Caco-2 (cell line): Measurements from ENCODE around the gene SPTLC2. TPM values are rescaled to one million over a fixed set of nuclear protein-coding genes. Genes with fewer than 3 reads are reported as not detected.
"Not testable (repeated sequence)": the region's sequence is repeated elsewhere in the genome, so short reads cannot be mapped to it uniquely, and the experiment has no call there.

Experiments
- BruUV-seq: library from RNA; stranded (reverse); fragments of 400-500 nt; replicated peaks from 2 replicates; lab custom pipeline; 2021; lab: Mats Ljungman, UMichigan
- CTCF ChIA-PET: fragments of 300-600 bp; sonication (Branson Sonifier 250); formaldehyde crosslinking; loops from one replicate; lab custom pipeline; 2022; ENCODE audit warnings: antibody characterized with exemption; lab: Charles Lee
- POLR2A ChIA-PET: fragments of 300-600 bp; sonication (Branson Sonifier 250); formaldehyde crosslinking; loops from one replicate; lab custom pipeline; 2022; ENCODE audit warnings: antibody characterized with exemption; lab: Charles Lee
- DNase-seq, 2 experiments: peaks; one replicate each; pipeline versions ENCODE4 v3.0.0 to v3.0.0-alpha.2; 2020 to 2022
- H3K27me3 ChIP-seq: replicated peaks from 2 replicates; pipeline ENCODE4 v1.6.0; 2011; ENCODE audit warnings: low read length; ENCODE audit not compliant: control insufficient read depth, insufficient read depth
- H3K36me3 ChIP-seq: 2 replicates; pipeline ENCODE4 v1.5.1; 2011; ENCODE audit warnings: low read length; ENCODE audit not compliant: control insufficient read depth, insufficient read depth
- H3K4me1 ChIP-seq: fragments of 250-450 bp; sonication (Bioruptor Pico); 2 replicates; pipeline ENCODE4 v1.5.1; 2020; ENCODE audit warnings: mild to moderate bottlenecking
- H3K4me3 ChIP-seq: 2 replicates; pipeline ENCODE4 v1.5.1; 2011; ENCODE audit warnings: low read depth, mild to moderate bottlenecking, control low read depth, low read length
- H3K9me3 ChIP-seq: fragments of 250-450 bp; sonication (Bioruptor Pico); 2 replicates; pipeline ENCODE4 v1.5.1; 2020; ENCODE audit warnings: mild to moderate bottlenecking, moderate library complexity
- H3K27ac Mint-ChIP-seq: one replicate; pipeline ENCODE4 v1.8.0; 2022; ENCODE audit warnings: mixed read lengths; ENCODE audit not compliant: unreplicated experiment
- H3K27me3 Mint-ChIP-seq: one replicate; pipeline ENCODE4 v1.8.0; 2022; ENCODE audit warnings: mixed read lengths; ENCODE audit not compliant: insufficient read depth, unreplicated experiment
- H3K36me3 Mint-ChIP-seq: one replicate; pipeline ENCODE4 v1.8.0; 2022; ENCODE audit warnings: mild to moderate bottlenecking, mixed read lengths; ENCODE audit not compliant: insufficient read depth, unreplicated experiment
- H3K4me1 Mint-ChIP-seq: one replicate; pipeline ENCODE4 v1.8.0; 2022; ENCODE audit warnings: low read depth, mixed read lengths; ENCODE audit not compliant: unreplicated experiment
- H3K4me3 Mint-ChIP-seq: one replicate; pipeline ENCODE4 v1.8.0; 2022; ENCODE audit warnings: mild to moderate bottlenecking, moderate library complexity, mixed read lengths; ENCODE audit not compliant: unreplicated experiment
- H3K9me3 Mint-ChIP-seq: one replicate; pipeline ENCODE4 v1.8.0; 2022; ENCODE audit warnings: mixed read lengths; ENCODE audit not compliant: unreplicated experiment
- intact Hi-C: fragments of 100-400 bp; cut with micrococcal nuclease; formaldehyde crosslinking; loops from one replicate; pipeline ENCODE4 v1.10.0; 2022; ENCODE audit not compliant: unreplicated experiment
- total RNA-seq: library from RNA; stranded (reverse); gene quantifications from 2 replicates; pipeline ENCODE4 v1.2.3, GENCODE V29; 2022
- TF ChIP-seq, protein P1 (sequence below), 2 experiments: fragments of 200-600 bp in 1 of 2; IDR thresholded peaks; 1 replicate in 1 of 2; 2 replicates in 1 of 2; pipeline versions ENCODE4 v1.5.1 to v1.8.0; 2011 to 2022; ENCODE audit warnings: antibody characterized with exemption in 1 of 2, control low read depth in 1 of 2, inconsistent platforms in 1 of 2, low read depth in 1 of 2, low read length in 1 of 2, mild to moderate bottlenecking in 1 of 2, moderate library complexity in 1 of 2; ENCODE audit not compliant: insufficient read depth in 1 of 2, severe bottlenecking in 1 of 2, unreplicated experiment in 1 of 2

SPTLC2 gene
- total RNA-seq, 1 experiment from 2014 or later, result 49.6 TPM

DNA sequence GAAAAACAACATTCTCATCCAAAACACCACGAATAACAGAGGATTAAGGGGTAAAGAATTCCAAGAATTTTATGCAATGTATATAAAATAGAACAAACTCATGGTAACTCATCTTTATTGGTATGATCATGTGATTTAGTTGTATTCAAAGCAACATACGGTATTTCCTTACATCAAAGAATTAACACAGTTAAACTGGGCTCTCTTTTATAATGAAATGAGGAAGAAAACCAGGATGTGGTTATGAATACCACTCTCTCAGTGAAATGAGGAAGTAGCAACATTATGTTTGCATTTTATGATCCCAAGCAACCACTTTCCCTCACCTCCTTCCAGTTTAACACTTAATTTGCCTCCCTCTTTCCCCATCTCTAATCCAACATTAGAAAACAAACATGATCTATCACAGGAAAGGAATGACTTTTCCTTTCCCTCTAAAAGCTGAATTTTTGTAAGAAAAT is 22.9 kb downstream of the SPTLC2 start:
- POLR2A ChIA-PET, result no interaction called here

DNA sequence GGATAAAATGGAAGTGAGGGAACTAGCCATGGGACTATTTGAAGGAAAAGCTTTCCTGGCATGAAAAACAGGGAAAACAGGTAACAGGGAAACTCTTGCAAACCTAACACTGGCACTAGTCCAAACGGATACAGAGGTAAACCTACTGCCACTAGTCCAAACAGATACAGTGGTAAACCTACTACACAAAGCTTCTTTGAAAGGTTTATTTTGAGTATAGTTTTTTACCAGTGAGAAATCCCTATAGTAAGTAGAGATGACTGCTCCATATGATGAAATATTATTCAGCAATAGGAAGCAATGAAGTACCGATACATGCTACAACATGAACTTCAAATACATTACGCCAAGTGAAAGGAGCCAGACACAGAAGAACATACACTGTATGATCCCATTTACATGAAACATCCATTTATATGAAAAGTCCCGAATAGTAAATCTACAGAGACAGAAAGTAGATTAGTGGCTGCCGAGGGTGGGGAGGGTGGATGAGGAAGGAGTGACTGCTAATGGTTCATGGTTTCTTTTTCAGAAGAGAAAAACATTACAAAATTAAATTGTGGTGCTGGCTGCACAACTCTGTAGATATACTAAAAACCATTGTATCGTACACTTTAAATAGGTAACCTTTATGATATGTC is 25.5 kb downstream of the SPTLC2 start:
- Mint-ChIP-seq H3K4me3 (no peak overlapping the region), H3K9me3 (no peaks in the 10 kb centered on the region), H3K27ac (no peak overlapping the region), H3K36me3 (peaks cover 46% of the 10 kb centered on the region), H3K27me3 (no peaks in the 10 kb centered on the region), H3K4me1 (peaks cover 4% of the 10 kb centered on the region)
- Histone ChIP-seq H3K4me1 (peaks cover 7% of the 10 kb centered on the region; the same call in 1 of the 2 replicates), H3K9me3 (no peaks in the 10 kb centered on the region), H3K27me3 (no peaks in the 10 kb centered on the region), H3K36me3 (no peaks in the 10 kb centered on the region), H3K4me3 (no peak overlapping the region)
- BruUV-seq, result no TSS peak
- intact Hi-C loops, result no loop called here
- POLR2A ChIA-PET, result interaction anchor here (0.6 kb wide), 1 partner anchor 235 kb away, joined by 3 read pairs; no protein-coding TSS in a partner anchor
- DNase-seq, result no peak
- CTCF ChIA-PET, result no interaction called here
- TF ChIP-seq, protein P1, sequence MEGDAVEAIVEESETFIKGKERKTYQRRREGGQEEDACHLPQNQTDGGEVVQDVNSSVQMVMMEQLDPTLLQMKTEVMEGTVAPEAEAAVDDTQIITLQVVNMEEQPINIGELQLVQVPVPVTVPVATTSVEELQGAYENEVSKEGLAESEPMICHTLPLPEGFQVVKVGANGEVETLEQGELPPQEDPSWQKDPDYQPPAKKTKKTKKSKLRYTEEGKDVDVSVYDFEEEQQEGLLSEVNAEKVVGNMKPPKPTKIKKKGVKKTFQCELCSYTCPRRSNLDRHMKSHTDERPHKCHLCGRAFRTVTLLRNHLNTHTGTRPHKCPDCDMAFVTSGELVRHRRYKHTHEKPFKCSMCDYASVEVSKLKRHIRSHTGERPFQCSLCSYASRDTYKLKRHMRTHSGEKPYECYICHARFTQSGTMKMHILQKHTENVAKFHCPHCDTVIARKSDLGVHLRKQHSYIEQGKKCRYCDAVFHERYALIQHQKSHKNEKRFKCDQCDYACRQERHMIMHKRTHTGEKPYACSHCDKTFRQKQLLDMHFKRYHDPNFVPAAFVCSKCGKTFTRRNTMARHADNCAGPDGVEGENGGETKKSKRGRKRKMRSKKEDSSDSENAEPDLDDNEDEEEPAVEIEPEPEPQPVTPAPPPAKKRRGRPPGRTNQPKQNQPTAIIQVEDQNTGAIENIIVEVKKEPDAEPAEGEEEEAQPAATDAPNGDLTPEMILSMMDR (IDR thresholded peaks at IDR 0.05; ENCODE audit: insufficient read depth in 1 of 2, low read depth in 1 of 2, low read length in 1 of 2, severe bottlenecking in 1 of 2, unreplicated experiment in 1 of 2), result no peak

More for the DNA sequence above, 22.9 kb downstream of the SPTLC2 start:
- no peak overlapping the region for H3K4me3 Mint-ChIP-seq
- no peak for DNase-seq
- TF ChIP-seq, protein P1 (IDR thresholded peaks at IDR 0.05; ENCODE audit: insufficient read depth in 1 of 2, low read depth in 1 of 2, low read length in 1 of 2, severe bottlenecking in 1 of 2, unreplicated experiment in 1 of 2), result no peak
- Histone ChIP-seq H3K4me3 (no peak overlapping the region), H3K9me3 (no peaks in the 10 kb centered on the region), H3K36me3 (no peaks in the 10 kb centered on the region), H3K27me3 (no peaks in the 10 kb centered on the region), H3K4me1 (peaks cover 13% of the 10 kb centered on the region)
- H3K4me1 Mint-ChIP-seq, result peaks cover 4% of the 10 kb centered on the region
- CTCF ChIA-PET, result no interaction called here
- H3K27me3 Mint-ChIP-seq, result no peaks in the 10 kb centered on the region
- no peak overlapping the region for H3K27ac Mint-ChIP-seq
- no peaks in the 10 kb centered on the region for H3K9me3 Mint-ChIP-seq
- BruUV-seq, result no TSS peak
- peaks cover 42% of the 10 kb centered on the region for H3K36me3 Mint-ChIP-seq
- intact Hi-C loops, result no loop called here

DNA sequence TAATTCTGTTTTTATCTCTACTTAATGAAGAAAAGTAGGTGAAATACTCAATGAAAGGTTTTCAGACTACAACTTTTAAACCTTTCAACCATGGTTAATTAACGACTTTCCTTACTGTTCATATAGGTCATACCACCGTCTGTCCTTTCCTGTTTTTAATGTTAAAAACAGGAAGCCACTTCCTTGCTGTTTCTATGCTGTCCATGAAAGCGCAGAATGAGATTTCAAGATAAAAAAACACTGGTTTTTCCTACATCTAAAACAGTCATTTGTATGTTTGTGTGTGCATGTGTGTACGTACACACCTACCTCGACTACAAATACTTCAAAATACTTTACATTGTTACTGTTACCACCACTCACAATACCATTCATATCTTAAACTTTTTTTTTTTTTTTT is 27.3 kb downstream of the SPTLC2 start:
- DNase-seq, result no peak
- Mint-ChIP-seq H3K27ac (no peak overlapping the region), H3K27me3 (no peaks in the 10 kb centered on the region), H3K9me3 (no peaks in the 10 kb centered on the region), H3K36me3 (peaks cover 31% of the 10 kb centered on the region), H3K4me1 (peaks cover 6% of the 10 kb centered on the region), H3K4me3 (no peak overlapping the region)
- Histone ChIP-seq H3K36me3 (no peaks in the 10 kb centered on the region), H3K4me1 (peaks cover 7% of the 10 kb centered on the region; the same call in 1 of the 2 replicates), H3K4me3 (no peak overlapping the region), H3K9me3 (no peaks in the 10 kb centered on the region), H3K27me3 (no peaks in the 10 kb centered on the region)
- intact Hi-C loops, result no loop called here
- TF ChIP-seq, protein P1 (IDR thresholded peaks at IDR 0.05; ENCODE audit: insufficient read depth in 1 of 2, low read depth in 1 of 2, low read length in 1 of 2, severe bottlenecking in 1 of 2, unreplicated experiment in 1 of 2), result no peak
- no TSS peak for BruUV-seq
- CTCF ChIA-PET, result no interaction called here
- POLR2A ChIA-PET, result no interaction called here

DNA sequence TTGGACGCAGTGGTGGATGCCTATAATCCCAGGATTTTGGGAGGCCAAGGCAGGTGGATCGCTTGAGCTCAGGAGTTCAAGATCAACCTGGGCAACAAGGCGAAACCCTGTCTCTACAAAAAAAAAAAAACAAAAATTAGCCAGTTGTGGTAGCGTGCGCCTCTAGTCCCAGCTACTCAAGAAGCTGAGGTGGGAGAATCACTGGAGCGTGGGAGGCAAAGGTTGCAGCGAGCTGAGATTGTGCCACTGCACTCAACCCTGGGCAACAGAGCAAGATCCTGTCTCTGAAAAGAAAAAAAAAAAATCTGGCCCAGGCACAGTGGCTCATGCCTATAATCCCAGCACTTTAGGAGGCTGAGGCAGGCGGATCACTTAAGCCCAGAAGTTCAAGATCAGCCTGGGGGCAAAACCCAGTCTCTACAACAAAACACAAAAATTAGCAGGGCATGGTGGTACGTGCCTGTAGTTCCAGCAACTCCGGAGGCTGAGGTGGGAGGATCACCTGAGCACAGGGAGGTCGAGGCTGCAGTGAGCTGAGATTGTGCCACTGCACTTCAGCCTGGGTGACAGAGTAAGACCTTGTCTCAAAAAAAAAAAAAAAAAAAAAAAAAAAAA is 27.9 kb downstream of the SPTLC2 start:
- CTCF ChIA-PET, DNase-seq, H3K27me3 ChIP-seq, H3K4me3 ChIP-seq, H3K9me3 ChIP-seq, H3K4me1 ChIP-seq, H3K4me3 Mint-ChIP-seq, H3K9me3 Mint-ChIP-seq, H3K27ac Mint-ChIP-seq, H3K36me3 ChIP-seq, intact Hi-C loops, BruUV-seq, POLR2A ChIA-PET, H3K4me1 Mint-ChIP-seq, H3K27me3 Mint-ChIP-seq: not testable (repeated sequence)
- peaks cover 31% of the 10 kb centered on the region for H3K36me3 Mint-ChIP-seq
